Measurements from ENCODE around the gene ABO. TPM values are rescaled to one million over a fixed set of nuclear protein-coding genes. Genes with fewer than 3 reads are reported as not detected.
"Not testable (repeated sequence)": the region's sequence is repeated elsewhere in the genome, so short reads cannot be mapped to it uniquely, and the experiment has no call there.

The ABO gene
- total and polyA plus RNA-seq, 2 donors (not counting 3 experiments of a cell fraction or from before 2014, with no cell fraction given): not detected

GRCh38 chr9:133269537-133270362 is 5.3 kb downstream of the ABO start:
- no peak overlapping the region for H3K9ac ChIP-seq (replicated peaks; ENCODE audit: extremely low read depth, insufficient read depth, low read length)
- BruUV-seq (replicated peaks): no TSS peak
- H3K9me3 ChIP-seq (replicated peaks; ENCODE audit: control insufficient read depth, insufficient read depth, low read length): no peaks in the 10 kb centered on the region
- FAIRE-seq (no peak), DNase-seq (ENCODE audit: low read depth, low spot score) (no peak)
- H2AFZ ChIP-seq (ENCODE audit: low read depth, low read length): no peak overlapping the region
- no peaks in the 10 kb centered on the region for H3K79me2 ChIP-seq (ENCODE audit: control insufficient read depth, insufficient read depth, low read length)
- H3K4me2 ChIP-seq (ENCODE audit: insufficient read depth, low read length): no peak overlapping the region
- peaks cover 13 to 39% of the 10 kb centered on the region in 2 experiments for H3K27me3 ChIP-seq (ENCODE audit: control insufficient read depth in 2 of 2, insufficient read depth in 2 of 2, low read length in 2 of 2)
- dilution Hi-C loops (cut with MboI; ENCODE audit: extremely low pct_ligation_motif_present, low sequenced_read_pairs): no loop called here
- no peaks in the 10 kb centered on the region for H4K20me1 ChIP-seq (replicated peaks; ENCODE audit: control insufficient read depth, extremely low read depth, insufficient read depth, low read length)
- H3K36me3 ChIP-seq (ENCODE audit: control insufficient read depth in 2 of 2, extremely low read depth in 1 of 2, insufficient read depth in 2 of 2, low read length in 2 of 2): no peaks in the 10 kb centered on the region
- no peaks in the 10 kb centered on the region for H3K9me1 ChIP-seq (replicated peaks; ENCODE audit: control insufficient read depth, extremely low read depth, insufficient read depth, low read length)
- H3K27ac ChIP-seq (ENCODE audit: insufficient read depth, low read depth, low read length): no peak overlapping the region
- no peaks in the 10 kb centered on the region for H3K4me1 ChIP-seq (ENCODE audit: control insufficient read depth, extremely low read depth, insufficient read depth, low read length)
- no peak for TF ChIP-seq CTCF (IDR thresholded peaks at IDR 0.05; ENCODE audit: extremely low read depth in 1 of 2, insufficient read depth in 1 of 2, low read depth in 1 of 2, low read length in 2 of 2)
- TF ChIP-seq MYC (IDR thresholded peaks at IDR 0.05; ENCODE audit: low read depth, low read length): no peak
- TF ChIP-seq EZH2 (IDR thresholded peaks at IDR 0.05; ENCODE audit: borderline replicate concordance, low read depth, low read length, severe bottlenecking): no peak
- TF ChIP-seq GATA2 (IDR thresholded peaks at IDR 0.05; ENCODE audit: insufficient read depth, insufficient read length, low read depth, low read length): no peak
- no peak for TF ChIP-seq FOS (IDR thresholded peaks at IDR 0.05; ENCODE audit: borderline replicate concordance, insufficient read depth, low read length)
- TF ChIP-seq MAX (IDR thresholded peaks at IDR 0.05; ENCODE audit: insufficient read depth, insufficient read length): no peak
- TF ChIP-seq POLR2AphosphoS5 (IDR thresholded peaks at IDR 0.05; ENCODE audit: insufficient read depth, low read depth, low read length): no peak
- no peak for TF ChIP-seq POLR2A (IDR thresholded peaks at IDR 0.05; ENCODE audit: low read depth, low read length)
- TF ChIP-seq JUN (IDR thresholded peaks at IDR 0.05; ENCODE audit: borderline replicate concordance, insufficient read depth, insufficient read length, low read depth): no peak
- ChIA-PET CTCF (interaction anchor here (1.0 to 1.2 kb wide), 2 partner anchors 10 to 29 kb away, joined by 3 read pairs; no protein-coding TSS in a partner anchor), POLR2A (no interaction called here)
- H3K4me3 ChIP-seq (replicated peaks in 1 of 3; ENCODE audit: insufficient read depth in 1 of 3, low read depth in 1 of 3, low read length in 3 of 3): no peak overlapping the region
- intact Hi-C loops (cut with micrococcal nuclease): no loop called here

- H3K27me3 ChIP-seq (ENCODE audit: control insufficient read depth in 2 of 2, insufficient read depth in 2 of 2, low read length in 2 of 2): peaks cover 10 to 33% of the 10 kb centered on the region in 2 experiments
- H3K4me1 ChIP-seq (ENCODE audit: control insufficient read depth, extremely low read depth, insufficient read depth, low read length); H3K4me3 ChIP-seq (replicated peaks in 1 of 3; ENCODE audit: insufficient read depth in 1 of 3, low read depth in 1 of 3, low read length in 3 of 3); H3K9me3 ChIP-seq (replicated peaks; ENCODE audit: control insufficient read depth, insufficient read depth, low read length); POLR2A ChIA-PET; H2AFZ ChIP-seq (ENCODE audit: low read depth, low read length); intact Hi-C loops (cut with micrococcal nuclease); H3K9me1 ChIP-seq (replicated peaks; ENCODE audit: control insufficient read depth, extremely low read depth, insufficient read depth, low read length); H3K9ac ChIP-seq (replicated peaks; ENCODE audit: extremely low read depth, insufficient read depth, low read length); FAIRE-seq; H3K27ac ChIP-seq (ENCODE audit: insufficient read depth, low read depth, low read length); dilution Hi-C loops (cut with MboI; ENCODE audit: extremely low pct_ligation_motif_present, low sequenced_read_pairs); DNase-seq (ENCODE audit: low read depth, low spot score); H4K20me1 ChIP-seq (replicated peaks; ENCODE audit: control insufficient read depth, extremely low read depth, insufficient read depth, low read length); H3K79me2 ChIP-seq (ENCODE audit: control insufficient read depth, insufficient read depth, low read length); H3K4me2 ChIP-seq (ENCODE audit: insufficient read depth, low read length); H3K36me3 ChIP-seq (ENCODE audit: control insufficient read depth in 2 of 2, extremely low read depth in 1 of 2, insufficient read depth in 2 of 2, low read length in 2 of 2); BruUV-seq (replicated peaks): not testable (repeated sequence)
- CTCF ChIA-PET: interaction anchor here (1.2 kb wide), 1 partner anchor 11 kb away, joined by 3 read pairs; no protein-coding TSS in a partner anchor
Measured at GRCh38 chr9:133269136-133269535, 5.9 kb downstream of the ABO start.

All from endothelial cell of umbilical vein (primary cell).